CD4-positive, alpha-beta T cell treated with Interleukin-6 at 100 ng/mL for 8 hours (primary cell): Measurements from ENCODE around the gene DYNLT4.

Experiments used
- DNase-seq: peaks from one replicate; pipeline ENCODE4 v3.0.0-alpha.2; 2020; ENCODE audit warnings: mixed read lengths, low spot score

The DYNLT4 gene

DNA sequence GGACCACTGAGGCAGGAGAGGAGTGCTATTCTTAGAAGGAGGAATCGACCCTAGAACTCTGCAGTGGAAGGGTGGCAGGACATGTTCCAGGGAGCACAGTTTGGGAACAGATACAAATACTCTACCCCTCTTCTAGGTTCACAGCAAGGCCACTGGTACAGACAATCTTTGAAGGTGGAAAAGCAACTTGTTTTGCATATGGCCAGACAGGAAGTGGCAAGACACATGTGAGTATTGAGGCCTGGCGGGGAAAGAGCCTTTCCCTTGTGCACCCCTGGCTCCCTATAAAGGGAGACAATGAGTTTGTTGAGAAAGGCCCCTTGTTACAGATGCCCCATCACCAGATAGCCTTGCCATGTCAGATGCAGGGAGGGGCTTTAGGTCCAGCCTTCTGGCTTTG is 49.7 kb downstream of the DYNLT4 start:
- DNase-seq, result no peak
